Erythroblast (primary cell): Measurements from ENCODE around the gene DLST.

Experiments used
- DNase-seq, 2 experiments: peaks; one replicate each; lab custom pipeline; 2025; lab: John Stamatoyannopoulos, UW
- GATA1 ChIP-seq: IDR thresholded peaks from 2 replicates; pipeline ENCODE4 v1.6.1; 2011; ENCODE audit warnings: low read depth, mild to moderate bottlenecking, control low read depth, low read length, moderate library complexity
- POLR2A ChIP-seq: IDR thresholded peaks from 2 replicates; pipeline ENCODE4 v1.6.1; 2011; ENCODE audit warnings: mild to moderate bottlenecking, low read length

The DLST gene

DNA sequence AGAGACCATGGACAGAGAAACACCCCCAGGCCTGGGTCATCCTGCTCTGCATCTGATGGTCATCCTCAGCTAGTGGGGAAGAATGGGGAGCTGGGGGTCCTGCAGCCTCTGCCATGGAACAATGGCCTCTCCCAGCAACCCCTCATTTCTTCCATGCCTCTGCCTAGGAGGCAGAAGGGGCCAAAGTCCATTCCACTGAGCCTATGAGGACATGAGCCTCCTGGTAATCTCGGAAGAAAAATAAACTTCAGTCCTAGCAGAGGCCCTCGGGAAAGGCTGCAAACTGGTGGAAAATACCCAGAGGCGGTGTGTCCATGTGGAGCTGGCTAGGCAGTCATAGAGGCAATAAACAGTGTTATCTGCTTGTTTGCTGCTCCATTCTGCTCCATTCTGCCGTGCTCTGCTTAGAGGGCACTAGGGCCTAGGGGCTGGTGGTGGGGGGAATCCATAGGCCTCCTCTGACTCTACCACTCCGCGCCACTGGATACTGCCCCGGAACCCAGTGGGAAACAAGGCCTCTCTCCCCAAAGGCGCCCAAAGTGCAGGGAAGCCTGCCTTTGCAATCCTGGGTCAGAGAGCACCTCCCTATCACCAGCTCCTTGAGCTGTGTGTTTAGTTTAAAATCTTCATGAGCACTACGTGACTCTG lies 69.2 kb downstream of the DLST start:
- no peak for DNase-seq
- no peak for TF ChIP-seq POLR2A
- no peak for TF ChIP-seq GATA1

- TF ChIP-seq GATA1 (no peak), POLR2A (no peak)
- no peak for DNase-seq
Measured at GRCh38 chr14:74951443-74952179, 69.9 kb downstream of the DLST start.

- TF ChIP-seq POLR2A (no peak), GATA1 (no peak)
- no peak for DNase-seq
Measured at GRCh38 chr14:74952180-74952665, 70.5 kb downstream of the DLST start.

DNA sequence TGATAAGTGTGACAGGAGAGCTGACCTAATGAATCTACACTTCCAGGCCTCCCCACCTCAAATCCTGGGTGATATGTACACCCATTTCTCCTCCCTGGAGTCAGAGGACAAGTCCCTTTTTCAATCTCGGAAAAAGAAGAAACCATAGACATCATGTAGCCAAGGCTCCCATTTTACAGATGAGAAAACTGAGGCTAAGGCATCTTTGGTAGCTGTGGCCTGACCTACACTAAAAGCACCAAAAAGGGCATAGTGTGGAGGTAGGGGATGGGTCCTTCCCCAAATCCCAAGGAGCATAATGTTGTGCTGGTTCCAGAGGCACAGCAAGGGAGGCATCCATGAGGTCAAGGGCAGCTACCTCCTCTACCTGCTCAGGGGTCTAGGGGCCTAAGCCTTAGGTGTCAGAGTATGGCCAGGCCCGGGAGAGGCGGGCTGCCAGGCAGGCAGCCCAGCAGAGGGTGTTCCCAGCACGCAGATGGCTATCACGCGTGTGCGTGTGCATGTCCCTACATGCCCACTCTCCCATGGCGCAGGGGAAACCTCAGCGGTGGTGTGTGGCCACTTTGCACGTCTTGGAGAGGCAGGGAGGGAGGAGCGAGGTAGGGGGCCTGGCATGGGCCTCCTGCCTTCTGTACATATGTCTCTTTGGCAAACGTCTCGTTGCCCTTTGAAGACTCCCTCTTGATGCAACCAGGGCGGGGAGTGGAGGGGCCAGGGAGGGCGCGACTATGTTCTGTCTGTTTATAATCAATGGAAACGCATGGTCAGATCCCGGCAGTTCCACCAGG lies 71.2 kb downstream of the DLST start:
- peak; percentile 35 to 37 for DNase-seq
- TF ChIP-seq GATA1 (no peak), POLR2A (no peak)
